K562 (cell line): Measurements from ENCODE around the gene PTOV1. TPM values are rescaled to one million over a fixed set of nuclear protein-coding genes. Genes with fewer than 3 reads are reported as not detected.

Experiments
- AFF4 ChIP-seq: sonication (generic); formaldehyde crosslinking; IDR thresholded peaks from 2 replicates; pipeline ENCODE4 v1.8.0; 2023; ENCODE audit warnings: mild to moderate bottlenecking, missing genetic modification reagents
- CBFB ChIP-seq: sonication (generic); formaldehyde crosslinking; IDR thresholded peaks from 2 replicates; pipeline ENCODE4 v1.4.0; 2020; ENCODE audit warnings: mild to moderate bottlenecking, missing genetic modification reagents
- CREM ChIP-seq: IDR thresholded peaks from 2 replicates; pipeline ENCODE4 v1.6.1; 2014; ENCODE audit warnings: antibody characterized with exemption, low read depth
- EP300 ChIP-seq: IDR thresholded peaks from 2 replicates; pipeline ENCODE4 v1.6.1; 2012; ENCODE audit warnings: low read length, improper control_type of control experiment
- ETS2 ChIP-seq: IDR thresholded peaks from 2 replicates; pipeline ENCODE4 v1.6.1; 2016; ENCODE audit warnings: borderline replicate concordance, missing genetic modification characterization, mild to moderate bottlenecking, moderate library complexity, missing compliant biosample characterization; ENCODE audit not compliant: poor library complexity, severe bottlenecking
- ILF3 ChIP-seq: fragments of 450-650 bp; IDR thresholded peaks from 2 replicates; pipeline ENCODE4 v1.6.1; 2018; ENCODE audit warnings: antibody characterized with exemption, mild to moderate bottlenecking, moderate library complexity, borderline replicate concordance
- MBD2 ChIP-seq: sonication (generic); IDR thresholded peaks from 2 replicates; pipeline ENCODE4 v1.6.1; 2016; ENCODE audit warnings: low read depth, borderline replicate concordance
- MNT ChIP-seq, 2 experiments: fragments of 450-650 bp; conservative IDR thresholded peaks; 2 replicates each; pipeline ENCODE4 v1.6.1; 2017; ENCODE audit warnings: mild to moderate bottlenecking in 2 of 2, moderate library complexity in 2 of 2
- NUFIP1 ChIP-seq: fragments of 450-650 bp; IDR thresholded peaks from 2 replicates; pipeline ENCODE4 v1.6.1; 2018; ENCODE audit not compliant: partially characterized antibody
- PCBP1 ChIP-seq: fragments of 200-400 bp; formaldehyde crosslinking; IDR thresholded peaks from 2 replicates; pipeline ENCODE4 v1.6.1; 2018; ENCODE audit warnings: mild to moderate bottlenecking, low read depth, low read length; ENCODE audit not compliant: poor library complexity, severe bottlenecking
- SMAD1 ChIP-seq: fragments of 150-350 bp; IDR thresholded peaks from 2 replicates; pipeline ENCODE4 v1.6.1; 2014; ENCODE audit warnings: low read length, low read depth; ENCODE audit not compliant: partially characterized antibody
- SNIP1 ChIP-seq: fragments of 450-650 bp; IDR thresholded peaks from 2 replicates; pipeline ENCODE4 v1.7.1; 2017; ENCODE audit warnings: low read depth, mild to moderate bottlenecking
- TEAD4 ChIP-seq, 2 experiments: sonication (generic) in 1 of 2; formaldehyde crosslinking in 1 of 2; IDR thresholded peaks; 2 replicates each; pipeline versions ENCODE4 v1.6.1 to v1.8.0; 2012 to 2022; ENCODE audit warnings: borderline replicate concordance in 1 of 2, inconsistent platforms in 1 of 2, low read length in 1 of 2, mild to moderate bottlenecking in 1 of 2, missing genetic modification reagents in 1 of 2
- ZBTB9 ChIP-seq: fragments of 450-650 bp; formaldehyde crosslinking; IDR thresholded peaks from 2 replicates; pipeline ENCODE4 v1.4.0; 2020; ENCODE audit warnings: mild to moderate bottlenecking, moderate library complexity
- ZFP1 ChIP-seq: fragments of 450-650 bp; formaldehyde crosslinking; IDR thresholded peaks from 2 replicates; pipeline ENCODE4 v1.4.0; 2020; ENCODE audit warnings: mild to moderate bottlenecking, mixed read lengths
- ZNF12 ChIP-seq: sonication (generic); formaldehyde crosslinking; IDR thresholded peaks from 2 replicates; pipeline ENCODE4 v1.4.0; 2020; ENCODE audit warnings: mild to moderate bottlenecking, missing genetic modification reagents
- ZNF133 ChIP-seq: fragments of 250-450 bp; sonication (Bioruptor Pico); IDR thresholded peaks from 2 replicates; pipeline ENCODE4 v1.4.0; 2020; ENCODE audit warnings: mild to moderate bottlenecking
- ZNF398 ChIP-seq: fragments of 250-450 bp; sonication (Bioruptor Pico); IDR thresholded peaks from 2 replicates; pipeline ENCODE4 v1.8.0; 2021; ENCODE audit warnings: moderate library complexity, mild to moderate bottlenecking, inconsistent platforms
- ZNF695 ChIP-seq: fragments of 450-650 bp; formaldehyde crosslinking; IDR thresholded peaks from 2 replicates; pipeline ENCODE4 v1.4.0; 2020; ENCODE audit warnings: mild to moderate bottlenecking, moderate library complexity
- ZNF780A ChIP-seq: fragments of 250-450 bp; sonication (Bioruptor Pico); IDR thresholded peaks from 2 replicates; pipeline ENCODE4 v1.5.0; 2021; ENCODE audit warnings: mild to moderate bottlenecking
- polyA plus RNA-seq, 8 experiments: library from polyadenylated mRNA; depleted of rRNA in 4 of 8; stranded (reverse) in 5 of 8; unstranded in 3 of 8; fragments of >200 nt; fragmentation: Nextera tagmentation in 2 of 8; fragmentation: Illumina TruSeq in 1 of 8; extraction: Ambion mirVana in 2 of 8; extraction: Trizol in 1 of 8; gene quantifications; 2 replicates each; pipeline versions ENCODE4 v1.2.1 to v1.2.3, GENCODE V29; 2011 to 2014; ENCODE audit warnings: inconsistent platforms in 1 of 8, missing spikeins in 1 of 8
- total RNA-seq, 7 experiments: library from RNA; depleted of rRNA in 6 of 7; stranded (reverse); fragments of >200 nt in 6 of 7; fragmentation: Illumina TruSeq in 2 of 7; extraction: Trizol in 2 of 7; gene quantifications; 2 replicates each; pipeline versions ENCODE4 v1.2.1 to v1.2.3, GENCODE V29; 2011 to 2021; ENCODE audit warnings: low replicate concordance in 1 of 7

The PTOV1 gene
- total and polyA plus RNA-seq, 9 of the 15 experiments (the other 6 are each of a cell fraction or from before 2014, with no cell fraction given): 4.9 to 169 (median 43.5) TPM

- TF ChIP-seq AFF4 (CRISPR knock-in tag): no peak
- no peak for TF ChIP-seq ZNF780A (CRISPR knock-in tag)
- TF ChIP-seq NUFIP1: no peak
- TF ChIP-seq CBFB (CRISPR knock-in tag): no peak
- no peak for TF ChIP-seq ZNF398
- no peak for TF ChIP-seq ZFP1 (CRISPR knock-in tag)
- no peak for TF ChIP-seq SMAD1
- peak; percentile 58 for TF ChIP-seq MNT (conservative IDR thresholded peaks at IDR 0.05)
- no peak for TF ChIP-seq TEAD4 (IDR thresholded peaks at IDR 0.05; ENCODE audit: low read length)
- TF ChIP-seq TEAD4 (CRISPR knock-in tag; IDR thresholded peaks at IDR 0.05; ENCODE audit: borderline replicate concordance): no peak
- TF ChIP-seq SNIP1: no peak
- peak; percentile 67 for TF ChIP-seq CREM
- no peak for TF ChIP-seq ZNF695
- no peak for TF ChIP-seq ZNF133 (CRISPR knock-in tag)
- no peak for TF ChIP-seq ILF3
- TF ChIP-seq ETS2: no peak
- no peak for TF ChIP-seq ZNF12
- TF ChIP-seq EP300: no peak
- 0 out of 2 replicates have a peak, but pooled peaks have one; percentile 8 for TF ChIP-seq ZBTB9
- TF ChIP-seq PCBP1: no peak
- peak; percentile 97 for TF ChIP-seq MBD2
Observed at GRCh38 chr19:49817964-49818648, 32.9 kb upstream of the PTOV1 start, which contains the start of gene MED25 (continued).
